ENCODE measurements around the gene LRRTM4.

DNA sequence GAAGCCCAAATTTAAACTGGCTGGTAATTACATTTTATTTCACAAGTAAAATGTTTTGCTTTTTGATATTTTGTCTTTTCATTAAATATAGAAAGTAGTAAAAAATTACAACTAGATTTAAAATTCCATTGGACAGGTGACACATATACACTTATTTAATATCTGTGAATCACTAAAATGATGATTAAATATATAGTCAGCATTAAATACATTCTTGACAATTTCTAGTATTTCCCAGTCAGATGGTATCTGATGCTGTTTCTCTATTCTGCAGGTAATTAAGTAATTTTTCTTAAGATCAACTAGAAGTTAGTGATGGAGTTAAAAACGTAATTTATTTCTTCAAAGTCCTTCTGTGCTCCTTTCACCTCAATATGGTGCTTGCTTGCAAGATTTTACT, 237.8 kb downstream of the LRRTM4 start:
- no peak for TF ChIP-seq EP300 (IDR thresholded peaks at IDR 0.05; ENCODE audit: borderline replicate concordance in 1 of 2, low read depth in 1 of 2, low read length in 1 of 2)
- TF ChIP-seq, protein P1, sequence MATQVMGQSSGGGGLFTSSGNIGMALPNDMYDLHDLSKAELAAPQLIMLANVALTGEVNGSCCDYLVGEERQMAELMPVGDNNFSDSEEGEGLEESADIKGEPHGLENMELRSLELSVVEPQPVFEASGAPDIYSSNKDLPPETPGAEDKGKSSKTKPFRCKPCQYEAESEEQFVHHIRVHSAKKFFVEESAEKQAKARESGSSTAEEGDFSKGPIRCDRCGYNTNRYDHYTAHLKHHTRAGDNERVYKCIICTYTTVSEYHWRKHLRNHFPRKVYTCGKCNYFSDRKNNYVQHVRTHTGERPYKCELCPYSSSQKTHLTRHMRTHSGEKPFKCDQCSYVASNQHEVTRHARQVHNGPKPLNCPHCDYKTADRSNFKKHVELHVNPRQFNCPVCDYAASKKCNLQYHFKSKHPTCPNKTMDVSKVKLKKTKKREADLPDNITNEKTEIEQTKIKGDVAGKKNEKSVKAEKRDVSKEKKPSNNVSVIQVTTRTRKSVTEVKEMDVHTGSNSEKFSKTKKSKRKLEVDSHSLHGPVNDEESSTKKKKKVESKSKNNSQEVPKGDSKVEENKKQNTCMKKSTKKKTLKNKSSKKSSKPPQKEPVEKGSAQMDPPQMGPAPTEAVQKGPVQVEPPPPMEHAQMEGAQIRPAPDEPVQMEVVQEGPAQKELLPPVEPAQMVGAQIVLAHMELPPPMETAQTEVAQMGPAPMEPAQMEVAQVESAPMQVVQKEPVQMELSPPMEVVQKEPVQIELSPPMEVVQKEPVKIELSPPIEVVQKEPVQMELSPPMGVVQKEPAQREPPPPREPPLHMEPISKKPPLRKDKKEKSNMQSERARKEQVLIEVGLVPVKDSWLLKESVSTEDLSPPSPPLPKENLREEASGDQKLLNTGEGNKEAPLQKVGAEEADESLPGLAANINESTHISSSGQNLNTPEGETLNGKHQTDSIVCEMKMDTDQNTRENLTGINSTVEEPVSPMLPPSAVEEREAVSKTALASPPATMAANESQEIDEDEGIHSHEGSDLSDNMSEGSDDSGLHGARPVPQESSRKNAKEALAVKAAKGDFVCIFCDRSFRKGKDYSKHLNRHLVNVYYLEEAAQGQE (IDR thresholded peaks at IDR 0.05; ENCODE audit: low read depth, low read length) = no peak
- TF ChIP-seq, protein P2, sequence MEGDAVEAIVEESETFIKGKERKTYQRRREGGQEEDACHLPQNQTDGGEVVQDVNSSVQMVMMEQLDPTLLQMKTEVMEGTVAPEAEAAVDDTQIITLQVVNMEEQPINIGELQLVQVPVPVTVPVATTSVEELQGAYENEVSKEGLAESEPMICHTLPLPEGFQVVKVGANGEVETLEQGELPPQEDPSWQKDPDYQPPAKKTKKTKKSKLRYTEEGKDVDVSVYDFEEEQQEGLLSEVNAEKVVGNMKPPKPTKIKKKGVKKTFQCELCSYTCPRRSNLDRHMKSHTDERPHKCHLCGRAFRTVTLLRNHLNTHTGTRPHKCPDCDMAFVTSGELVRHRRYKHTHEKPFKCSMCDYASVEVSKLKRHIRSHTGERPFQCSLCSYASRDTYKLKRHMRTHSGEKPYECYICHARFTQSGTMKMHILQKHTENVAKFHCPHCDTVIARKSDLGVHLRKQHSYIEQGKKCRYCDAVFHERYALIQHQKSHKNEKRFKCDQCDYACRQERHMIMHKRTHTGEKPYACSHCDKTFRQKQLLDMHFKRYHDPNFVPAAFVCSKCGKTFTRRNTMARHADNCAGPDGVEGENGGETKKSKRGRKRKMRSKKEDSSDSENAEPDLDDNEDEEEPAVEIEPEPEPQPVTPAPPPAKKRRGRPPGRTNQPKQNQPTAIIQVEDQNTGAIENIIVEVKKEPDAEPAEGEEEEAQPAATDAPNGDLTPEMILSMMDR (IDR thresholded peaks at IDR 0.05) = no peak
- TF ChIP-seq CHD2 (IDR thresholded peaks at IDR 0.05; ENCODE audit: low read length, partially characterized antibody) = no peak
- TF ChIP-seq SMC3 (IDR thresholded peaks at IDR 0.05; ENCODE audit: low read depth, low read length) = no peak
- TF ChIP-seq, protein P3, sequence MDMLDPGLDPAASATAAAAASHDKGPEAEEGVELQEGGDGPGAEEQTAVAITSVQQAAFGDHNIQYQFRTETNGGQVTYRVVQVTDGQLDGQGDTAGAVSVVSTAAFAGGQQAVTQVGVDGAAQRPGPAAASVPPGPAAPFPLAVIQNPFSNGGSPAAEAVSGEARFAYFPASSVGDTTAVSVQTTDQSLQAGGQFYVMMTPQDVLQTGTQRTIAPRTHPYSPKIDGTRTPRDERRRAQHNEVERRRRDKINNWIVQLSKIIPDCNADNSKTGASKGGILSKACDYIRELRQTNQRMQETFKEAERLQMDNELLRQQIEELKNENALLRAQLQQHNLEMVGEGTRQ (IDR thresholded peaks at IDR 0.05; ENCODE audit: borderline replicate concordance, low read depth, low read length) = no peak
- TF ChIP-seq, protein P4, sequence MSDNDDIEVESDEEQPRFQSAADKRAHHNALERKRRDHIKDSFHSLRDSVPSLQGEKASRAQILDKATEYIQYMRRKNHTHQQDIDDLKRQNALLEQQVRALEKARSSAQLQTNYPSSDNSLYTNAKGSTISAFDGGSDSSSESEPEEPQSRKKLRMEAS (IDR thresholded peaks at IDR 0.05; ENCODE audit: low read depth) = no peak

All from SK-N-SH (cell line).